ENCODE measurements around the gene TTC1. TPM values are rescaled to one million over a fixed set of nuclear protein-coding genes. Genes with fewer than 3 reads are reported as not detected.

Gene TTC1
- total and polyA plus RNA-seq, 2 of the 8 experiments (the other 6 are each of a cell fraction or from before 2014, with no cell fraction given): 25.1 to 63.9 TPM

DNA sequence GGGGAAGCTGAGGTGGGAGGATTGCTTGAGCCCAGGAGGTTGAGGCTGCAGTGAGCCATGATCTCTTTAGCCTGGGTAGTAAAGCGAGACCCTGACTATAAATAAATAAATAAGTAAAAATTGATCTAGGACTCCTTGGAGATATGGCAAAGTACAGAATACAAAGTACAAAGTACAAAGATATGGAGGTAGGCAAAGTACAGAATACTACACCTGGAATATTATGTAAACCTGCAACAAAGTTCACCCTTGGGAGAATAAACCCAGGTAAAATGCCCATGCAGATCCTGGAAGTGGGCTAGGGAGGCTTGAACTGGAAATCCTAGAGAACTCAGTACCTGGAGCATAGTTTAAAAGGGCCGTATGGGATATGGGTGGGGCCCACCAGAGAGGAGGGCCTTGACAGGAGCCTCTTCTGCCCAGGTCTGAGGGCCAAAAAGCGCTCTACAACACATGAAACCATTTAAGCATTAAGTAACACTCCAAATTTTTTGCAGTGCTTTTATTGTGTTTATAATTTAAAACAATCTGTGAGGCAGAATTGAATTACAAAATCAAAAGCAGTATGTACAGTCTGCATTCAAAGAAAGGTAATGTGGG, 20.7 kb downstream of the TTC1 start (continued):
- TF ChIP-seq, protein P1, sequence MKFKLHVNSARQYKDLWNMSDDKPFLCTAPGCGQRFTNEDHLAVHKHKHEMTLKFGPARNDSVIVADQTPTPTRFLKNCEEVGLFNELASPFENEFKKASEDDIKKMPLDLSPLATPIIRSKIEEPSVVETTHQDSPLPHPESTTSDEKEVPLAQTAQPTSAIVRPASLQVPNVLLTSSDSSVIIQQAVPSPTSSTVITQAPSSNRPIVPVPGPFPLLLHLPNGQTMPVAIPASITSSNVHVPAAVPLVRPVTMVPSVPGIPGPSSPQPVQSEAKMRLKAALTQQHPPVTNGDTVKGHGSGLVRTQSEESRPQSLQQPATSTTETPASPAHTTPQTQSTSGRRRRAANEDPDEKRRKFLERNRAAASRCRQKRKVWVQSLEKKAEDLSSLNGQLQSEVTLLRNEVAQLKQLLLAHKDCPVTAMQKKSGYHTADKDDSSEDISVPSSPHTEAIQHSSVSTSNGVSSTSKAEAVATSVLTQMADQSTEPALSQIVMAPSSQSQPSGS (IDR thresholded peaks at IDR 0.05; ENCODE audit: low read length): no peak
- TF ChIP-seq RAD21 (IDR thresholded peaks at IDR 0.05 in 1 of 2, conservative IDR thresholded peaks at IDR 0.05 in 1 of 2; ENCODE audit: low read depth in 2 of 2, low read length in 2 of 2): no peak
- TF ChIP-seq SP4 (IDR thresholded peaks at IDR 0.05; ENCODE audit: low read length): no peak

Data from H1 (cell line).